ENCODE measurements around the gene LILRB4.
A peak's percentile ranks its signal among the peaks of the same experiment; 100 is the strongest.
"Not testable (repeated sequence)": the region's sequence is repeated elsewhere in the genome, so short reads cannot be mapped to it uniquely, and the experiment has no call there.

LILRB4 gene

GRCh38 chr19:54670576-54671357, 8.0 kb downstream of the LILRB4 start:
- no peak for TF ChIP-seq CTCF (IDR thresholded peaks at IDR 0.05; ENCODE audit: borderline replicate concordance, insufficient read depth, low read depth, low read length)
- H3K4me3 ChIP-seq (ENCODE audit: low read depth, low read length), result no peak overlapping the region

- TF ChIP-seq CTCF (IDR thresholded peaks at IDR 0.05; ENCODE audit: borderline replicate concordance, insufficient read depth, low read depth, low read length), result no peak
- H3K4me3 ChIP-seq (ENCODE audit: low read depth, low read length), result no peak overlapping the region
Measured at GRCh38 chr19:54673222-54673621, 10.4 kb downstream of the LILRB4 start.

GRCh38 chr19:54674021-54674617, 11.3 kb downstream of the LILRB4 start:
- H3K4me3 ChIP-seq (ENCODE audit: low read depth, low read length), result no peak overlapping the region

GRCh38 chr19:54676210-54676834, 13.5 kb downstream of the LILRB4 start:
- peak; percentile 75 for TF ChIP-seq CTCF (IDR thresholded peaks at IDR 0.05; ENCODE audit: borderline replicate concordance, insufficient read depth, low read depth, low read length)
- not testable (repeated sequence) for H3K4me3 ChIP-seq (ENCODE audit: low read depth, low read length)

More at GRCh38 chr19:54674021-54674617, 11.3 kb downstream of the LILRB4 start:
- TF ChIP-seq CTCF (IDR thresholded peaks at IDR 0.05; ENCODE audit: borderline replicate concordance, insufficient read depth, low read depth, low read length), result peak; percentile 68

- H3K4me3 ChIP-seq (ENCODE audit: low read depth, low read length), result no peak overlapping the region
- TF ChIP-seq CTCF (IDR thresholded peaks at IDR 0.05; ENCODE audit: borderline replicate concordance, insufficient read depth, low read depth, low read length), result no peak
Measured at GRCh38 chr19:54677217-54677616, 14.4 kb downstream of the LILRB4 start.

GRCh38 chr19:54681596-54681995, 18.8 kb downstream of the LILRB4 start:
- H3K4me3 ChIP-seq (ENCODE audit: low read depth, low read length), result not testable (repeated sequence)

GRCh38 chr19:54682306-54682856, 19.6 kb downstream of the LILRB4 start:
- no peak overlapping the region for H3K4me3 ChIP-seq (ENCODE audit: low read depth, low read length)
- TF ChIP-seq CTCF (IDR thresholded peaks at IDR 0.05; ENCODE audit: borderline replicate concordance, insufficient read depth, low read depth, low read length), result no peak
